GM12875 (cell line): Measurements from ENCODE around the gene FBLIM1.

ENCODE experiments used
- H3K4me3 ChIP-seq: one replicate; pipeline ENCODE4 v1.5.1; 2011; ENCODE audit warnings: low read depth, low read length, control low read depth
- CTCF ChIP-seq: IDR thresholded peaks from 2 replicates; pipeline ENCODE4 v1.5.1; 2011; ENCODE audit warnings: low read depth, mild to moderate bottlenecking, control low read depth, inconsistent platforms, low read length, moderate library complexity, borderline replicate concordance; ENCODE audit not compliant: insufficient read depth

FBLIM1 gene

DNA sequence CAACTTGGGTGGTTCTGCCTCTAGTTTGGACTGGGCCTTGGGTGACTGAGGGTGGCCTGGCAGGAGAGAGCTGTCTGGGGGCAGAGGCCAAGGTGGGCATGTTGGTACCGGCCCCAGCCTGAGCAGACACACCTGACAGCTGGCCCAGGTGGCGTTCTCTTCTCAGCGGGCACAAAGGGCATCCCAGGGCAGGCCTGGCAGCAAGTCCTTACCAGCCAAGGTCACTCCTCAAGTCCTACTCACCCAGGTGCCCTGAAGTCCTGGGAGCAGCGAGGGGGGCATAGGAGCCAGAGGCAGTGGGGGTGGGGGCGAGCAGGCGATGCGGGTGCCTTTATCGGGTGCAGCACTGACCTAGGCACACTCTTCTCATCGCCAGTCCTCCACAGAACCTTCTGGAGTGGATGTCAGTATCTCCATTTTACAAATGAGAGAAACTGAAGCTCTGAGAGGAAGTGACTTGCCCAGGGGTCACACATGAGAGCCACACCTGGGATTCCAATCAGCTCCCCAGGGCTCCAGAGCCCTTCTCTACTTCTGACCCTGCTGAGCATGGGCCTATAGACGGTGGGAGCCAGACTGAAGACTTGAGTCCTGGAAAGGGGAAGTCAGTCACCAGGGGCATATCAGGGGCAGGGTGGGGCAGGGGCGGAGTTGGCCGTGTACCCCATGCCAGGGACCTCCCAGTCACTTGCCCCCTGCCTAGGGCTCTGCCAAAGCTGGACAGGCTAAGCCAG is 23.1 kb upstream of the FBLIM1 start:
- no peak for TF ChIP-seq CTCF
- no peak overlapping the region for H3K4me3 ChIP-seq

- TF ChIP-seq CTCF, result no peak
- H3K4me3 ChIP-seq, result no peak within 1 kb of the TSS
Measured at GRCh38 chr1:15736038-15736891, 22.3 kb upstream of the FBLIM1 start, which contains the start of gene SLC25A34. TSS of gene SLC25A34 (plus strand) at chr1:15736258. CDS start at chr1:15736486, 228 bp downstream.

DNA sequence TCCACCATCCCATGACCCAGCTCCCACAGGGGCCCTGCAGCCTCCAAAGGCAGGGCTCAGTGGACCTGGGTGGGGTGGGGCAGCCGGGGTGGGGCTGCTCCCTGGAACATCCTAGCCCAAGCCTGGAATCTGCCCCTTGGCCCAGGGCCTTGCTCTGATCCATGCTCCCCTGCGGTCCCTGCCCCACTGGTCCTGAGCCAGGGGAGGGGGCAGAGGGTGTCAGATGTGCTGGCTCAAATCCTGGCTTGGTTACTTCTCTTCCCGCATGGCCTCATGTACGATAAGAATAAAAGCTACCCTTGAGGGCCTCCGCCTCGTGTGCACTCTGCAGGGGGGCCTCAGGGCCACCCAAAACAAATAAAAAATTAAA is 21.7 kb upstream of the FBLIM1 start:
- TF ChIP-seq CTCF, result no peak
- H3K4me3 ChIP-seq, result no peak overlapping the region

DNA sequence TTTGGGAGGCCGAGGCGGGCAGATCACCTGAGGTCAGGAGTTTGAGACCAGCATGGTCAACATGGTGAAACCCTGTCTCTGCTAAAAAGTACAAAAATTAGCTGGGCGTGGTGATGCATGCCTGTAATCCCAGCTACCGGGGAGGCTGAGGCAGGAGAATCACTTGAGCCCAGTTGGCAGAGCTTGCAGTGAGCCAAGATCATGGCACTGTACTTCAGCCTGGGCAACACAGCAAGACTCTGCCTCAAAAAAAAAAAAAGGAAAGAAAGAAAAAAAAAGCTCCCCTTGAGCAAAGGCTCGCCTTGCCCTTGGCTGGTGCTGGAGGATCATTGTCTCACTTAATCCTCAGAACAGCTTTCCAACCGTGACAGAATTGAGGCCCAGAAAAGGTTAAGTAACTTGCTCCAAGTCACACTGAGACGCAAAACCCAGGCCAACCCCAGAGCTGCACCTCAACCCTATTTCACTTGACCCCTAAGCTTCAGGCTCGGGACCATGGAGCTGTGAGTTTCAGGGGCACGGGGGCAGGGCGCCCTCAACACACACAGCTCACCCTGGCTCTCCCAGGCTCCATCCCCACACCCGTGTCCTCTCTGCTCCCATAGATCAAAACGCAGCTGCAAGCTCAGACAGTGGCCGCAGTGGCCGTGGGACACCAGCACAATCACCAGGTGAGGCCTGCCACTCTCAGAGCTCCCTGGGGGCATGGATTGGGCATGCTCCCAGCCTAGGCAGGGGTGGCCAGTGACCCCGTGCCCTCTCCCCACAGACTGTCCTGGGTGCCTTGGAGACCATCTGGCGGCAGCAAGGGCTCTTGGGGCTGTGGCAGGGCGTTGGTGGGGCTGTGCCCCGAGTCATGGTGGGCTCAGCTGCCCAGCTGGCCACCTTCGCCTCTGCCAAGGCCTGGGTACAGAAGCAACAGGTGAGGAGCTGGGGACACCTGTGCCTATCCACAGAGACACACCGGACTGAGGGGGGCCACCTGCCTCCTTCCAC is 21.0 kb upstream of the FBLIM1 start:
- no peak overlapping the region for H3K4me3 ChIP-seq
- no peak for TF ChIP-seq CTCF

- no peak for TF ChIP-seq CTCF
- H3K4me3 ChIP-seq, result no peak overlapping the region
Measured at GRCh38 chr1:15738416-15739113, 20.0 kb upstream of the FBLIM1 start.

- no peak overlapping the region for H3K4me3 ChIP-seq
- TF ChIP-seq CTCF, result no peak
Measured at GRCh38 chr1:15739259-15739658, 19.3 kb upstream of the FBLIM1 start.
